Choroid plexus epithelial cell (primary cell): ENCODE results near the gene MED25.

ENCODE experiments used
- DNase-seq: peaks from one replicate; pipeline ENCODE4 v3.0.0-alpha.2; 2010; ENCODE audit warnings: low read depth
- H3K4me3 ChIP-seq: 2 replicates; pipeline ENCODE4 v1.5.1; 2011; ENCODE audit warnings: low read depth, mild to moderate bottlenecking, control low read depth, low read length, moderate library complexity
- TF ChIP-seq, protein P1 (sequence below): conservative IDR thresholded peaks from 2 replicates; pipeline ENCODE4 v1.5.1; 2011; ENCODE audit warnings: low read depth, mild to moderate bottlenecking, control low read depth, inconsistent platforms, low read length, moderate library complexity

Gene MED25

GRCh38 chr19:49801966-49802661 lies 16.0 kb upstream of the MED25 start:
- TF ChIP-seq, protein P1, sequence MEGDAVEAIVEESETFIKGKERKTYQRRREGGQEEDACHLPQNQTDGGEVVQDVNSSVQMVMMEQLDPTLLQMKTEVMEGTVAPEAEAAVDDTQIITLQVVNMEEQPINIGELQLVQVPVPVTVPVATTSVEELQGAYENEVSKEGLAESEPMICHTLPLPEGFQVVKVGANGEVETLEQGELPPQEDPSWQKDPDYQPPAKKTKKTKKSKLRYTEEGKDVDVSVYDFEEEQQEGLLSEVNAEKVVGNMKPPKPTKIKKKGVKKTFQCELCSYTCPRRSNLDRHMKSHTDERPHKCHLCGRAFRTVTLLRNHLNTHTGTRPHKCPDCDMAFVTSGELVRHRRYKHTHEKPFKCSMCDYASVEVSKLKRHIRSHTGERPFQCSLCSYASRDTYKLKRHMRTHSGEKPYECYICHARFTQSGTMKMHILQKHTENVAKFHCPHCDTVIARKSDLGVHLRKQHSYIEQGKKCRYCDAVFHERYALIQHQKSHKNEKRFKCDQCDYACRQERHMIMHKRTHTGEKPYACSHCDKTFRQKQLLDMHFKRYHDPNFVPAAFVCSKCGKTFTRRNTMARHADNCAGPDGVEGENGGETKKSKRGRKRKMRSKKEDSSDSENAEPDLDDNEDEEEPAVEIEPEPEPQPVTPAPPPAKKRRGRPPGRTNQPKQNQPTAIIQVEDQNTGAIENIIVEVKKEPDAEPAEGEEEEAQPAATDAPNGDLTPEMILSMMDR = peak; percentile 73
- peak overlapping the region; percentile 72 for H3K4me3 ChIP-seq
- peak; percentile 93 for DNase-seq

GRCh38 chr19:49802836-49803528 lies 15.1 kb upstream of the MED25 start:
- H3K4me3 ChIP-seq = peak overlapping the region; percentile 72
- DNase-seq = no peak
- TF ChIP-seq, protein P1 = no peak

DNA sequence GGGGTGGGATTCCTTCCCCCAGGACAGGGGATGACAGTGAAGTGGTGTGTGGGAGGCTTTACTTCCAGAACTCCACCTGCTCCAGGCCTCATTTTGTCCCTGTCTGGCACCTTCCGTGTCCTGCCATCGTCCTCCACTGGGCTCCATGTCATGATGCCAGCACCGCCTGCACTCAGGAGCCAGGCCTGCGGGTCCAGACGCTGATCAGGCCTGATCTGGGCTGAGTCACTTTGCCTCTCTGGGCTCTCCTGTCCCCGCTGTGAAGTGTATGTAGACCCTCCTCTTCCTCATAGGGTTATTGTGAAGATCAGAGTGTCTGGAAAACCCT lies 14.6 kb upstream of the MED25 start:
- no peak for DNase-seq
- TF ChIP-seq, protein P1 = no peak
- H3K4me3 ChIP-seq = no peak overlapping the region

DNA sequence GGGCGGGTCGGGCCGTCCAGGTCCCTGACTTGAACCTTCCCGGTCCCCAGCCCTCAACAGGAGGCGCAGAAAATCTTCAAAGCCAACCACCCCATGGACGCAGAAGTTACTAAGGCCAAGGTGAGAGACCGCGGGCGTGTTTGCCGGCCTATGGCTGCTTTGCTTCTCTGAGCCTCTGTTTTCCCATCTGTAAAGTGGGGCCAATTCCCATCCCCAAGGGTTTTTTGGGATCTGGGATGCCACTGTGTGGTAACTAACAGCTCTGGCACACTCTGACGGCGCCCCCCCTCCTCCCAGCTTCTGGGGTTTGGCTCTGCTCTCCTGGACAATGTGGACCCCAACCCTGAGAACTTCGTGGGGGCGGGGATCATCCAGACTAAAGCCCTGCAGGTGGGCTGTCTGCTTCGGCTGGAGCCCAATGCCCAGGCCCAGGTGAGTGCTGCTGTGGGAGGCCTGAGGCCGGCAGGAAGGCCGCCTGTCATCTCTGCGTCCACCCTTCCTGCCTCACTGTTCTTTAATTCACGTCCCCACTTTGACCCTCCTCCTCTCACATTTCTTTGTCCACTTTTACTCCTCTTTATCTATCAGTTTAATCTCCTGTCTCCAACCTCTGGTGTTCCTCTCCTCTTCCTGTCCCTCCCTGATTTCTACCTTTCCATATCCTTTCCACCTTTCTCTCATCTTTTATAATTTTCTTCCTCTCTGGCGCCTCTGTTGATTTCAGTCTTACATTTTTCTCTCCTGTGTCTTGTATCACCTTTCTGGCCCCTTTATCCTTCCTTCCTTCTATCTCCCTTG lies 12.1 kb upstream of the MED25 start:
- TF ChIP-seq, protein P1 = no peak
- H3K4me3 ChIP-seq = no peak overlapping the region
- DNase-seq = no peak

DNA sequence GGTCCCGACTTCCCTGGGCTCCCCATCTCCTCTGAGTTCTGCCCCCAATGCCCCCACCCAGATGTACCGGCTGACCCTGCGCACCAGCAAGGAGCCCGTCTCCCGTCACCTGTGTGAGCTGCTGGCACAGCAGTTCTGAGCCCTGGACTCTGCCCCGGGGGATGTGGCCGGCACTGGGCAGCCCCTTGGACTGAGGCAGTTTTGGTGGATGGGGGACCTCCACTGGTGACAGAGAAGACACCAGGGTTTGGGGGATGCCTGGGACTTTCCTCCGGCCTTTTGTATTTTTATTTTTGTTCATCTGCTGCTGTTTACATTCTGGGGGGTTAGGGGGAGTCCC lies 11.5 kb upstream of the MED25 start:
- no peak overlapping the region for H3K4me3 ChIP-seq
- TF ChIP-seq, protein P1 = no peak
- no peak for DNase-seq

- TF ChIP-seq, protein P1 = no peak
- no peak for DNase-seq
- no peak overlapping the region for H3K4me3 ChIP-seq
Observed at GRCh38 chr19:49807058-49807903, 10.8 kb upstream of the MED25 start.
